SK-MEL-5 (cell line): ENCODE data around the gene MYO10. TPM values are rescaled to one million over a fixed set of nuclear protein-coding genes. Genes with fewer than 3 reads are reported as not detected.
A peak's percentile ranks its signal among the peaks of the same experiment; 100 is the strongest.
"Not testable (repeated sequence)": the region's sequence is repeated elsewhere in the genome, so short reads cannot be mapped to it uniquely, and the experiment has no call there.

ENCODE experiments used
- DNase-seq: peaks from one replicate; pipeline ENCODE4 v3.0.0-alpha.2; 2016; ENCODE audit warnings: low read depth, low spot score
- in situ Hi-C: cut with HindIII; loops from 2 replicates; pipeline ENCODE4 v1.10.0; 2016; ENCODE audit warnings: low sequenced_read_pairs, high pct_unique_total_duplicates, low pct_unique_long_range_greater_than_20kb
- total RNA-seq: library from RNA; depleted of rRNA; stranded (reverse); fragments of >200 nt; shearing (Covaris generic); gene quantifications from 2 replicates; pipeline ENCODE4 v1.2.3, GENCODE V29; 2014

The MYO10 gene
- total RNA-seq, 1 experiment from 2014 or later = 161 TPM

- in situ Hi-C loops = no loop called here
- no peak for DNase-seq
Measured at GRCh38 chr5:16735101-16736060, 200.7 kb downstream of the MYO10 start.

DNA sequence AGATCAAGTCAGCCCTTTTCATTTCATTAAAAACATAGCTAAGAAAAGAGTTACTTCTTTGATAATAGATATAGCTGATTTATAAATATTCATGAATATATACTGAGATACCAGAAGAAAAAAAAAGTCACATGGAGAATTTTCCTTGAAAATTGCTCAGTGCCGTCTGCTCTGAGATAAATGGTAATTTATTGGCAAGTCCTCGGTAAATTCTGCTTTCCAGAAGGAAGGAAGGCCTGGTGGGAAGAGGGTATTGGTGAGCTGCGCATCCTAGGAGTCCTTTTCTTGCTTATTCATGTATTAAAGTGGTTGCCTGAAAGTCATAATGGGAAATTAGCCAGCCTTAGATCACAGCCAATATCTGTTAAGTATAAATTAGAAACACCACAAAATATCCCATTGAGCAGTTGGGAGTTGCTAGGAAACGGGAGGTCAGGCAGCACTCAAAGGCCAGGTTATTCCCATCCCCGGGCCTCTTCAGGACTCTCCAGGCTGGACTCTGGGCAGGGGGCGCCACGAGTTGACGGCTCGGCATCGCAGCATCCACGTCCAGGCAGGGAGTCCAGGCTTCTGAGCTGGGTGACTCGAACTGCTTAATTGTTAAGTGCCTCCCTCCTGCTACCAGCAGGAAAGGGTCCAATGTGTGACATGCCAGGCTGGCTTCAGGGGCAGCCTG, 202.6 kb downstream of the MYO10 start:
- in situ Hi-C loops = no loop called here
- DNase-seq = no peak

GRCh38 chr5:16732356-16732755, 203.7 kb downstream of the MYO10 start:
- in situ Hi-C loops = no loop called here
- no peak for DNase-seq

DNA sequence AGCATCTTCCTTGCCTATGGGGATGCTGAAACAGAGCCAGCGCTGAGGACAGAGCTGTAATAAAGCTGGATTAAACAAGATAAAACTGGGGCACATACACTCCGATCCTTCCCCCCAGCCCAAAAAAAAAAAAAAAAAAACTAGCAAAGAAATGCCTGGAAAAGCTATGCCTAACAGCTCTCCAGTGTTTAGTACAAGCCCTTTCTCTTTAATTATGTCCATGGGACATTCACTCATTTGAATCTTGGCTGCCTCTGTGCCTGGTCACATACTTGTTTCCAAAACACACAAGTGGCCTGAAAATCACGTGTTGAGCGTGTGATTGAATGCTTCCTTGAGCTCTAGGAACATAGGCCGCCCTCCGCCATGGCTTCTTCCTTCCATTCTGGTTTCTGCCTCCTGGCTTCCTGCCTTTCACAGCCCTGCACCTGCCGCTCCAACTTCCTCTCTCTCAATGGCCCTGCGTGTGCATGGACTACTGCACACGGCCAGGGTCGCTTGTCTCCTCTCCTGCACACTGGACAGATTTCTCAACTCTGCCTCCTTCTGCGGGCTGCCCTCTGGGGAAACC, 208.2 kb downstream of the MYO10 start:
- in situ Hi-C loops = no loop called here
- DNase-seq = peak; percentile 85

GRCh38 chr5:16726538-16726946, 209.5 kb downstream of the MYO10 start:
- in situ Hi-C loops = no loop called here
- DNase-seq = no peak

DNA sequence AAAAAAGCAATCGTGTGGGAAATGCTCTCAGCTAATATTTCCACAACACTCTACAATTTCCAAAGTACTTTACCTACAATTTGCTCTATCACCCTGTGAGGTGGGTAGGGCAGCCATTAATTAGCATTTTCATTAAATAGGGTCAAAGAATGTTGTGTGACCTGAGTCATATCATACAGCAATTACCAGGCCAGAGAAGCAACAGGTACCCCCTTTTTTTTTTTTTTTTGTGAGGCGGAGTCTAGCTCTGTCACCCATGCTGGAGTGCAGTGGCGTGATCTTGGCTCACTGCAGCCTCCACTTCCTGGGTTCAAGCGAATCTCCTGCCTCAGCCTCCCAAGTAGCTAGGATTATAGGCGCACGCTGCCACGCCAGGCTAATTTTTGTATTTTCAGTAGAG, 210.5 kb downstream of the MYO10 start:
- in situ Hi-C loops = no loop called here

GRCh38 chr5:16723821-16724220, 212.3 kb downstream of the MYO10 start:
- in situ Hi-C loops = no loop called here
- DNase-seq = no peak

More for the DNA sequence above, 210.5 kb downstream of the MYO10 start:
- no peak for DNase-seq

DNA sequence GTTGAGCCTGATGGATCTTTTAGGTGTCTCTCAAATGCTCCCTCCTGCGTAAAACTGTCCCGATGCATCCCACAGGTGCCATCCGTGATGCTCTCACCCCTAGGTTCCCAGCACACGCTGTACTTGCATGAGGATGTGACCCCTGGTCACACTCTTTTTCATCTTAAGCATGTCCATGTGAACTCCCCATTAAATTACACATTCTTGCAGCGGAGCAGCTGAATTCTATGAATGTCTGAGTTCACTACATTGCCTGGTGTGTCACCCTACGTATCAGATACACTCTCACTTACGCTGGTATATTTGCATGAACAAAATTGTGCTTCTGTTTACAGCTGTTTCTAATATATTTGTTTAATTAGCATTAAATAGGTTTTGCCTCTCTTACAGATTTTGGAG, 214.0 kb downstream of the MYO10 start:
- no peak for DNase-seq
- in situ Hi-C loops = no loop called here

DNA sequence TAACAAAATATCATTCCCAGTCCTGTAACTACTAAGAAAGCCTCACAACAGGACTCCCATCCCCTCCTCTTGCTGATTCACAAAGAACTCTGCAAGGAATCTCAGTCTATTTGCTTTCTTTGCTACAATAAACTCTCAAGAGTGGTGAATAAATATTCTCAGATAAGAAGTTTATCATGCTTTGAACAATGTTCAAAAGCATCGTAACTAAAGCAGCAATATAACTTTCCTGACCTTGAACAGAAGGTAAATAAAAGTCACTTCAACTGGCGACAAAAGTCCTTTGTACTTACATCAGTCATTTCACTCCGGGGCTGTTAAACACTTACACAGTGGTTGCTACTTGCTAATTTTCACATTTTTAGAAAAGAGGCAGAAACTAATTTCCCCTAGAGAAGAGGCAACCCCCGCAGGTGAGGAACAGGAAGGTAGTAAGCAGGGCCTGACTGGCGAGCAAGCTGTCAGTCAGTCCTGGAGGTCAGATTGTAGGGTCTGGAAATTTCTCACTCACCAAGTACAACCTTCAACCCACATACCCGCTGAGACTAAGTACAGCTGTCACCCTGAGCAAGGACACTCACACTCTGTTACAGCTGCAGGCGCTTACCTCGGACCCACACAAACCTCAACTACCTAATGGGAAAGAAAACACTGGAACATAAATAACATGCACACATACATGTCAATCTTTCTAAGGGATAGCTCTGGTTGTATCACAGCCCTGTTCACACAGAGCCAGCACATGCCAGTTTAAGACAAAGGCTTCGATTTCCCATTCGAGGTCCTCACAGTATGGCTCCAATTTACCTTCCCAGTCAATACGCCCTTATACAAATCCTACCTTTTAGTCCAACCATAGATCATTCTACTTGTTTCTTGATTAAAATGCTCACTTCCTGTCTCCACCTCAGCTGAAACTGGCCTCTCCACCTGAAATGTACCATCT, 214.7 kb downstream of the MYO10 start:
- no peak for DNase-seq
- in situ Hi-C loops = no loop called here

GRCh38 chr5:16718036-16718435, 218.1 kb downstream of the MYO10 start:
- DNase-seq, in situ Hi-C loops: not testable (repeated sequence)

DNA sequence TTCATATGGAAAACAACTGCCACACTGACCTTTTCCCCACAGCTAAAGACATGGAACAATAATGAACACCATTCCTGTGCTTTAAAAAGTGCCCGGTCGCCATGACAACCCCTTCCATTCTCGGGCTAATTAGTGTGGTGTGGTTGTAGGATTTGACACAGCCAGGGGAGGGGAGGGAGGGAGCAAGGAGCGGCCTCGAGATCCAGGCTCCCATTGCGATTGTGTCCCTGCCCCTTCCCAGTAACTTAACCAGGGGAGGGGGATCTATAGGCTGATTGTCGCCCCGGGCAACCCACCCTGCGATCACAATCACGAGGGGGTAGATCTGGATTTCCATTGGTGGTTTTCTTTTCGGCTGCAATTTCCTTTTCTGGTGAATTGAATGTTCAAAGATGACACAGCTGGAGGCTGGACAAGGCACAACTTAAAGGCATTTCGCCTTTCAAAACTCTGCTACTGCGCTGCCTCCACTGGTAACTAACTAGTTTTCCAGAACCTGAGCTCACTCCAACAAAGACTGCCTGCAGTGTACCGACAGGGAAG, 222.6 kb downstream of the MYO10 start:
- in situ Hi-C loops = no loop called here
- no peak for DNase-seq

DNA sequence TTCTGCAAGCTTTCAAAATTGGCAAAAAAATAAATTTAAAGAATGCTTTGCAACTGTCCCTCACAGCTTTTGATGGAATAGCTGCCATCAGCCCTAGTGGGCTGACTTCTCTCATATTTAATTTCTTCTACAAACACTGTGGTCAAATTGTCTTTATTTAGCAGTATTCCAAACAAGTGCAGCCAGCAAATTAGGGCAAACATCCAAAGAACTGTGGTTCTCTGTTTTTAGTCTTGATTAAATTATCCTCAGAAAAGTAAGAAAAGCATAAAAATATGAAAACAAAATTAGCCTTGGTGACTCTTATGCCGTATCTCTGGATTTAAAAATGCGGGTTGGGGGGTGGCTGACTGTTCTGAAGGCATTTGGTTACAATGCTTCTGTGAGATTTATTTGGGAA, 223.5 kb downstream of the MYO10 start:
- DNase-seq = no peak
- in situ Hi-C loops = no loop called here

- in situ Hi-C loops = no loop called here
Measured at GRCh38 chr5:16712178-16712577, 223.9 kb downstream of the MYO10 start.

DNA sequence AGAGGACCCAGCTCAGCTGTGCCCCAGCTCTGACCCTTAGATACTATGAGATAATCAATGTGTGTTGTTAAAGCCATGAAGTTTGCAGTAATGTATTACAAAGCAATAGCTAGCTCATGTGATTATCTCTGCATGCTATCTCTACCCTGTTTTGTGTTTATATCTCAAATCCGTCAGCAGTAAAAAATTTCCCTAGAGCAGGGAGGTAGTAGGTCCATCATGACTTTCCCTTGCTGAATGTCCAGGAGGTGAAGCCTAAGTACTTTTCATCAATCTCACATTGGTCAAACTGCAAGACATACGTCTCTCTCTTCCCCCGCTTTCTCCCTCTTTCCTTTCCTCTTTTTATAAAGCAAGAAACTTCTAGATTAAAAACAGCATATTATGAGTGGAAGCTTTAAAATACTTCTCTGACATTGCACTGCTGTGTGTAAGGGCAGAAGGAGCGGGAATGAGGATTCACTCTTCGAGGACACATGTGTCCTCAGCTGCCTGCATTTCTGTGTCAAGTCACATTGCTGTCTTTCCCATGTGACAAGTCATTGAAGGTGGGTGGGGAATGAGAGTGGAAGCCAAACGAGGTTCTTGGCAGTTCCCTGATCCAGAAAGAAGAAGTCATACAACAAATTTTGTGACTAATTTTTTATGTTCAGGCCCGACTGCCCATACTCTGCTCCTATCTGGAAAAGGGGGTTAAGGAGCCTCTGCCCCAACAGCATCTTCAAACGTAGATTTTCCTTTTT, 226.2 kb downstream of the MYO10 start:
- DNase-seq = no peak
- in situ Hi-C loops = no loop called here

More at GRCh38 chr5:16712178-16712577, 223.9 kb downstream of the MYO10 start:
- no peak for DNase-seq

DNA sequence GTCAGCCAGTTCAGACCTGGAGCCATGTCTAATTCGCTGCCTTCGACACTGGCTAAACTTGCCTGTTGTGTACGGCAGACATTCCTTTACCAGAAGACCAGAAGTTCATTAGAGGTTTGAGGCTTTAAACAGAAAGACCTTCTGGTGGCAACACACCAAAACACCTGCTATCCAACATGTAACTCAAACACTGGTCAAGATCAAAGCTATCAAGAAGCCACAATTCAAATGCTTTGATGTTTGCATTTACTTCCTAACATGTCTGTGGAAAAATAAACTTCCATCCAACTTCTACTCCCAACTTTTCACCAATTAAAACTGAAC, 228.3 kb downstream of the MYO10 start:
- DNase-seq = no peak
- in situ Hi-C loops = no loop called here

DNA sequence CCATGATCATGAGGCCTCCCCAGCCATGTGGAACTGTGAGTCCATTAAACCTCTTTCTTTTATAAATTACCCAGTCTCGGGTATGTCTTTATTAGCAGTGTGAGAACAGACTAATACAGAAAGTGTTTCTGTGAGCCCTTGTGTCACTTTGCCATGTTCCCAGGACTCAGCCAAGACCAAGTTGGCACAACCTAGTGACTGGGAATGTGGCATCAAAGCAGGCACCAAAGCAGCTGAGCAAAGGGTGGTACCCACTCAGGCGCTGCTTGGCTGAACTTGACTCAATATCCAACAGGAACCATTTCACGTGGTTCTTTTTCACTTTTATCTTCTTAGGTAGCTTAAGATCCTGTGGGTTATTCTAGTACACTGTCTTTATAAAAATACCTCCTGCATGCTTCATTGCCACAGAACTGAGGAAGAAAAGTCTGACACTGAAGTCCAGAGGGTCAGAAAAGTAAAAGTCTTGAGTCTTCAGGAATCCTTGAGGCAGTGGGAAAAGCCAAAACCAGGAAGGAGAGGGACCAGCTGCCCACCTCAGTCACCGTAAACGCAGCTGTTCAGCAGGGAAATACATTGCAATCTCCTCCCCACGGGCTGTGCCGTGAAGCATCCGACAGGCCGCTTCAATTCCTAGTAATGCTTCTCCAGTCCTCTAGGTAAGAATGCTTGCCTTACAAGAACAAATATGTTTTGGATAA, 228.8 kb downstream of the MYO10 start:
- no peak for DNase-seq
- in situ Hi-C loops = no loop called here
